ENCODE data around the gene LTN1. TPM values are rescaled to one million over a fixed set of nuclear protein-coding genes. Genes with fewer than 3 reads are reported as not detected.

Gene LTN1
- total and polyA plus RNA-seq, 2 donors from 2014 or later = 3.6 to 25.0 TPM

GRCh38 chr21:28922368-28922767 is 70.3 kb downstream of the LTN1 start:
- no peak overlapping the region for H3K27ac ChIP-seq (ENCODE audit: low read depth in 2 of 2, low read length in 2 of 2)
- no peak overlapping the region for H3K9ac ChIP-seq (ENCODE audit: low read length in 3 of 3)
- H3K4me3 ChIP-seq (ENCODE audit: low read length in 3 of 3) = no peak overlapping the region
- no peaks in the 10 kb centered on the region for H3K36me3 ChIP-seq (ENCODE audit: control insufficient read depth in 2 of 3, insufficient read depth in 3 of 3, low read length in 3 of 3)
- FAIRE-seq (no peak), DNase-seq (no peak)
- no peaks in the 10 kb centered on the region for H3K27me3 ChIP-seq (ENCODE audit: control insufficient read depth, insufficient read depth, low read length)
- no peaks in the 10 kb centered on the region for H3K9me3 ChIP-seq (ENCODE audit: control insufficient read depth in 2 of 3, insufficient read depth in 1 of 3, low read length in 3 of 3)
- no peaks in the 10 kb centered on the region for H3K4me1 ChIP-seq (ENCODE audit: control insufficient read depth in 2 of 3, insufficient read depth in 2 of 3, low read depth in 1 of 3, low read length in 3 of 3)
- intact Hi-C loops (cut with DNase I) = no loop called here
- TF ChIP-seq, protein P1, sequence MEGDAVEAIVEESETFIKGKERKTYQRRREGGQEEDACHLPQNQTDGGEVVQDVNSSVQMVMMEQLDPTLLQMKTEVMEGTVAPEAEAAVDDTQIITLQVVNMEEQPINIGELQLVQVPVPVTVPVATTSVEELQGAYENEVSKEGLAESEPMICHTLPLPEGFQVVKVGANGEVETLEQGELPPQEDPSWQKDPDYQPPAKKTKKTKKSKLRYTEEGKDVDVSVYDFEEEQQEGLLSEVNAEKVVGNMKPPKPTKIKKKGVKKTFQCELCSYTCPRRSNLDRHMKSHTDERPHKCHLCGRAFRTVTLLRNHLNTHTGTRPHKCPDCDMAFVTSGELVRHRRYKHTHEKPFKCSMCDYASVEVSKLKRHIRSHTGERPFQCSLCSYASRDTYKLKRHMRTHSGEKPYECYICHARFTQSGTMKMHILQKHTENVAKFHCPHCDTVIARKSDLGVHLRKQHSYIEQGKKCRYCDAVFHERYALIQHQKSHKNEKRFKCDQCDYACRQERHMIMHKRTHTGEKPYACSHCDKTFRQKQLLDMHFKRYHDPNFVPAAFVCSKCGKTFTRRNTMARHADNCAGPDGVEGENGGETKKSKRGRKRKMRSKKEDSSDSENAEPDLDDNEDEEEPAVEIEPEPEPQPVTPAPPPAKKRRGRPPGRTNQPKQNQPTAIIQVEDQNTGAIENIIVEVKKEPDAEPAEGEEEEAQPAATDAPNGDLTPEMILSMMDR (IDR thresholded peaks at IDR 0.05; ENCODE audit: borderline replicate concordance, extremely low read depth, insufficient read depth) = no peak

DNA sequence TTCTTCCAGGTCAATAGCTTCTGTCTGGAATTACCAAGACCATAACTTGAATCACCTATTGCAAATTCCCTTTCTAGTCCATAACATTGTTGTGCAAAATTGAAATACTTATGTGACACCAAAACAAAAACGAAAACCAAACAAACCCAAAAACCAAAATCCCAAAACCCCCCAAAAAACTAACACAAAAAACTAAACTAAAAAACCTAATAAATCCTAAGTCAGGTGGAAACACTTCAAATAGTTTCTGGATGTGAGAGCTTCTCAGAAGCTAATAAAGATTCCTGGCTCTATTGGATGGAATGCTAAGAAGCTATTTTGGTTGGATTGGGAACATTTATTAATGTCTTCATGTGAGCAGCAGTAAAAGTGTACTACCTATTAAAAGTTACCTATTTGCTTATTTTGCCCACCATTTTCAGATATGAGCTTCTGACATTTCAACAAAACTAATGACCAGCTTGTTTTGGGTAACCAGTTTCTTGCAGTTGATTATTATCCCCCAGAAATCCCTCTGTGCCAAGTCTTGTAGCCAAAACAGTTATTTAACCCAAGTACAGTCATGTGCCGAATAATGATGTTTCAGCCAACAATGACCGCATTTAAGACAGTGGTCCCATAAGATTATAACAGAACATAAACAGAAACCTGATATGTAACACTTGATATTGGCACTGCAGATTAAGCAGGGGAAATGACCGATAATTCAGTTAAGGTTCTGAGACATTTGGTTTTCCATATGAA is 76.4 kb downstream of the LTN1 start:
- TF ChIP-seq, protein P1 (IDR thresholded peaks at IDR 0.05; ENCODE audit: borderline replicate concordance, extremely low read depth, insufficient read depth) = no peak
- Histone ChIP-seq H3K36me3 (ENCODE audit: control insufficient read depth in 2 of 3, insufficient read depth in 3 of 3, low read length in 3 of 3) (no peaks in the 10 kb centered on the region), H3K4me3 (ENCODE audit: low read length in 3 of 3) (no peak overlapping the region), H3K4me1 (ENCODE audit: control insufficient read depth in 2 of 3, insufficient read depth in 2 of 3, low read depth in 1 of 3, low read length in 3 of 3) (no peaks in the 10 kb centered on the region), H3K27me3 (ENCODE audit: control insufficient read depth, insufficient read depth, low read length) (no peaks in the 10 kb centered on the region), H3K27ac (ENCODE audit: low read depth in 2 of 2, low read length in 2 of 2) (no peak overlapping the region), H3K9ac (ENCODE audit: low read length in 3 of 3) (no peak overlapping the region), H3K9me3 (ENCODE audit: control insufficient read depth in 2 of 3, insufficient read depth in 1 of 3, low read length in 3 of 3) (no peaks in the 10 kb centered on the region)
- DNase-seq (no peak), FAIRE-seq (no peak)
- intact Hi-C loops (cut with DNase I) = no loop called here

DNA sequence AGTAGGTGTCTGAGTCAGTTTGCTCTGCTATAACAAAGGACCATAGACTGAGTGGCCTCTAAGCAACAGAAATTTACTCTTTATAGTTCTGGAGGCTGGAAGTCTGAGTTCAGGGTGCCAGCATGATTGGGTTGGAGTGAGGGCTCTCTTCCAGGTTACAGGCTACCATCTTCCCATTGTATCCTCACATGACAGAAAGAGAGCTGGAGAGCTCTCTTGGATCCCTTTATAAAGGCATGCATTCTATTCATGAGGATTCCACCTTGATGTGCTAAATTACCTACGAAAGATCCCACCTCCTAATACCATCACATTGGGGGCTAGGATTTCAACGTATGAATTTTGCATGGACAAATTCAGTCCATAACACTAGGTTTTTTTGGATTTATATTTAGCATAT is 79.6 kb downstream of the LTN1 start:
- Histone ChIP-seq H3K4me3 (ENCODE audit: low read length in 3 of 3) (no peak overlapping the region), H3K27me3 (ENCODE audit: control insufficient read depth, insufficient read depth, low read length) (no peaks in the 10 kb centered on the region), H3K36me3 (ENCODE audit: control insufficient read depth in 2 of 3, insufficient read depth in 3 of 3, low read length in 3 of 3) (no peaks in the 10 kb centered on the region), H3K9ac (ENCODE audit: low read length in 3 of 3) (no peak overlapping the region), H3K27ac (ENCODE audit: low read depth in 2 of 2, low read length in 2 of 2) (no peak overlapping the region), H3K4me1 (ENCODE audit: control insufficient read depth in 2 of 3, insufficient read depth in 2 of 3, low read depth in 1 of 3, low read length in 3 of 3) (no peaks in the 10 kb centered on the region), H3K9me3 (ENCODE audit: control insufficient read depth in 2 of 3, insufficient read depth in 1 of 3, low read length in 3 of 3) (no peaks in the 10 kb centered on the region)
- intact Hi-C loops (cut with DNase I) = no loop called here
- DNase-seq = no peak
- FAIRE-seq = no peak
- TF ChIP-seq, protein P1 (IDR thresholded peaks at IDR 0.05; ENCODE audit: borderline replicate concordance, extremely low read depth, insufficient read depth) = no peak

All from kidney (tissue), 14 donors.